ENCODE data around the gene EEF2.
A peak's percentile ranks its signal among the peaks of the same experiment; 100 is the strongest.
"Not testable (repeated sequence)": the region's sequence is repeated elsewhere in the genome, so short reads cannot be mapped to it uniquely, and the experiment has no call there.

EEF2 gene

GRCh38 chr19:3958836-3959765, 26.2 kb downstream of the EEF2 start:
- Histone ChIP-seq H3K27me3 (ENCODE audit: control insufficient read depth in 5 of 5, insufficient read depth in 4 of 5, low read length in 5 of 5) (no peaks in the 10 kb centered on the region), H3K4me3 (ENCODE audit: low read depth in 1 of 5, low read length in 5 of 5) (no peak overlapping the region)

GRCh38 chr19:3955688-3956087, 29.6 kb downstream of the EEF2 start:
- Histone ChIP-seq H3K27me3 (ENCODE audit: control insufficient read depth in 5 of 5, insufficient read depth in 4 of 5, low read length in 5 of 5) (peaks cover 0 to 6% (median 0%) of the 10 kb centered on the region in 5 donors), H3K9me3 (ENCODE audit: control insufficient read depth in 5 of 5, low read length in 5 of 5) (no peaks in the 10 kb centered on the region), H3K36me3 (ENCODE audit: control insufficient read depth in 5 of 5, insufficient read depth in 5 of 5, low read length in 5 of 5) (peaks cover 0 to 42% (median 36%) of the 10 kb centered on the region in 5 donors), H3K9ac (ENCODE audit: low read length in 5 of 5) (no peak overlapping the region), H3K27ac (ENCODE audit: low read depth, low read length) (no peak overlapping the region), H3K4me1 (ENCODE audit: control insufficient read depth in 5 of 5, insufficient read depth in 5 of 5, low read length in 5 of 5) (peaks cover 0 to 11% (median 3%) of the 10 kb centered on the region in 5 donors), H3K4me3 (ENCODE audit: low read depth in 1 of 5, low read length in 5 of 5) (no peak overlapping the region)

More at GRCh38 chr19:3958836-3959765, 26.2 kb downstream of the EEF2 start:
- H3K27ac ChIP-seq (ENCODE audit: low read depth, low read length): no peak overlapping the region
- H3K36me3 ChIP-seq (ENCODE audit: control insufficient read depth in 5 of 5, insufficient read depth in 5 of 5, low read length in 5 of 5): peaks cover 0 to 75% (median 67%) of the 10 kb centered on the region in 5 donors
- H3K9me3 ChIP-seq (ENCODE audit: control insufficient read depth in 5 of 5, low read length in 5 of 5): no peaks in the 10 kb centered on the region
- H3K4me1 ChIP-seq (ENCODE audit: control insufficient read depth in 5 of 5, insufficient read depth in 5 of 5, low read length in 5 of 5): no peaks in the 10 kb centered on the region
- no peak overlapping the region for H3K9ac ChIP-seq (ENCODE audit: low read length in 5 of 5)

GRCh38 chr19:3955276-3955675, 30.0 kb downstream of the EEF2 start:
- not testable (repeated sequence) for H3K9me3 ChIP-seq (ENCODE audit: control insufficient read depth in 5 of 5, low read length in 5 of 5); H3K27ac ChIP-seq (ENCODE audit: low read depth, low read length); H3K27me3 ChIP-seq (ENCODE audit: control insufficient read depth in 5 of 5, insufficient read depth in 4 of 5, low read length in 5 of 5); H3K9ac ChIP-seq (ENCODE audit: low read length in 5 of 5); H3K4me3 ChIP-seq (ENCODE audit: low read depth in 1 of 5, low read length in 5 of 5)
- Histone ChIP-seq H3K36me3 (ENCODE audit: control insufficient read depth in 5 of 5, insufficient read depth in 5 of 5, low read length in 5 of 5) (peaks cover 0 to 38% (median 32%) of the 10 kb centered on the region in 5 donors), H3K4me1 (ENCODE audit: control insufficient read depth in 5 of 5, insufficient read depth in 5 of 5, low read length in 5 of 5) (peaks cover 0 to 11% (median 3%) of the 10 kb centered on the region in 5 donors)

GRCh38 chr19:3954107-3954506, 31.2 kb downstream of the EEF2 start:
- Histone ChIP-seq H3K9ac (ENCODE audit: low read length in 5 of 5) (no peak overlapping the region), H3K27me3 (ENCODE audit: control insufficient read depth in 5 of 5, insufficient read depth in 4 of 5, low read length in 5 of 5) (peaks cover 0 to 18% (median 2%) of the 10 kb centered on the region in 5 donors), H3K27ac (ENCODE audit: low read depth, low read length) (no peak overlapping the region), H3K36me3 (ENCODE audit: control insufficient read depth in 5 of 5, insufficient read depth in 5 of 5, low read length in 5 of 5) (peaks cover 0 to 27% (median 21%) of the 10 kb centered on the region in 5 donors), H3K4me1 (ENCODE audit: control insufficient read depth in 5 of 5, insufficient read depth in 5 of 5, low read length in 5 of 5) (peaks cover 0 to 11% (median 3%) of the 10 kb centered on the region in 5 donors), H3K4me3 (ENCODE audit: low read depth in 1 of 5, low read length in 5 of 5) (no peak overlapping the region), H3K9me3 (ENCODE audit: control insufficient read depth in 5 of 5, low read length in 5 of 5) (no peaks in the 10 kb centered on the region)

- H3K27me3 ChIP-seq (ENCODE audit: control insufficient read depth in 5 of 5, insufficient read depth in 4 of 5, low read length in 5 of 5): peaks cover 0 to 19% (median 2%) of the 10 kb centered on the region in 5 donors
- not testable (repeated sequence) for H3K9ac ChIP-seq (ENCODE audit: low read length in 5 of 5); H3K4me3 ChIP-seq (ENCODE audit: low read depth in 1 of 5, low read length in 5 of 5); H3K9me3 ChIP-seq (ENCODE audit: control insufficient read depth in 5 of 5, low read length in 5 of 5); H3K27ac ChIP-seq (ENCODE audit: low read depth, low read length)
- H3K4me1 ChIP-seq (ENCODE audit: control insufficient read depth in 5 of 5, insufficient read depth in 5 of 5, low read length in 5 of 5): peaks cover 0 to 11% (median 3%) of the 10 kb centered on the region in 5 donors
- H3K36me3 ChIP-seq (ENCODE audit: control insufficient read depth in 5 of 5, insufficient read depth in 5 of 5, low read length in 5 of 5): peaks cover 0 to 14% (median 8%) of the 10 kb centered on the region in 5 donors
These were observed 32.4 kb downstream of the EEF2 start for GRCh38 chr19:3952755-3953276.

- peak overlapping the region in 1 of 5 donors; percentile 56 for H3K9ac ChIP-seq (ENCODE audit: low read length in 5 of 5)
These were observed 34.1 kb downstream of the EEF2 start for GRCh38 chr19:3950871-3951861.

GRCh38 chr19:3949997-3950859, 35.0 kb downstream of the EEF2 start:
- Histone ChIP-seq H3K36me3 (ENCODE audit: control insufficient read depth in 5 of 5, insufficient read depth in 5 of 5, low read length in 5 of 5) (no peaks in the 10 kb centered on the region), H3K27me3 (ENCODE audit: control insufficient read depth in 5 of 5, insufficient read depth in 4 of 5, low read length in 5 of 5) (peaks cover 0 to 19% (median 2%) of the 10 kb centered on the region in 5 donors), H3K4me3 (ENCODE audit: low read depth in 1 of 5, low read length in 5 of 5) (no peak overlapping the region), H3K9me3 (ENCODE audit: control insufficient read depth in 5 of 5, low read length in 5 of 5) (no peaks in the 10 kb centered on the region), H3K4me1 (ENCODE audit: control insufficient read depth in 5 of 5, insufficient read depth in 5 of 5, low read length in 5 of 5) (peaks cover 0 to 11% (median 3%) of the 10 kb centered on the region in 5 donors), H3K27ac (ENCODE audit: low read depth, low read length) (no peak overlapping the region), H3K9ac (ENCODE audit: low read length in 5 of 5) (no peak overlapping the region)

More at GRCh38 chr19:3950871-3951861, 34.1 kb downstream of the EEF2 start:
- Histone ChIP-seq H3K27ac (ENCODE audit: low read depth, low read length) (no peak overlapping the region), H3K4me1 (ENCODE audit: control insufficient read depth in 5 of 5, insufficient read depth in 5 of 5, low read length in 5 of 5) (peaks cover 0 to 11% (median 3%) of the 10 kb centered on the region in 5 donors), H3K36me3 (ENCODE audit: control insufficient read depth in 5 of 5, insufficient read depth in 5 of 5, low read length in 5 of 5) (peaks cover 0 to 6% (median 3%) of the 10 kb centered on the region in 5 donors), H3K9me3 (ENCODE audit: control insufficient read depth in 5 of 5, low read length in 5 of 5) (no peaks in the 10 kb centered on the region), H3K4me3 (ENCODE audit: low read depth in 1 of 5, low read length in 5 of 5) (peak overlapping the region in 3 of 5 donors; percentile 17 to 40 (median 38)), H3K27me3 (ENCODE audit: control insufficient read depth in 5 of 5, insufficient read depth in 4 of 5, low read length in 5 of 5) (peaks cover 0 to 19% (median 2%) of the 10 kb centered on the region in 5 donors)

GRCh38 chr19:3949294-3949693, 36.0 kb downstream of the EEF2 start:
- H3K4me1 ChIP-seq (ENCODE audit: control insufficient read depth in 5 of 5, insufficient read depth in 5 of 5, low read length in 5 of 5): peaks cover 0 to 11% (median 3%) of the 10 kb centered on the region in 5 donors

More at GRCh38 chr19:3949294-3949693, 36.0 kb downstream of the EEF2 start:
- Histone ChIP-seq H3K27me3 (ENCODE audit: control insufficient read depth in 5 of 5, insufficient read depth in 4 of 5, low read length in 5 of 5) (peaks cover 0 to 19% (median 2%) of the 10 kb centered on the region in 5 donors), H3K27ac (ENCODE audit: low read depth, low read length) (no peak overlapping the region), H3K9me3 (ENCODE audit: control insufficient read depth in 5 of 5, low read length in 5 of 5) (no peaks in the 10 kb centered on the region), H3K9ac (ENCODE audit: low read length in 5 of 5) (no peak overlapping the region), H3K4me3 (ENCODE audit: low read depth in 1 of 5, low read length in 5 of 5) (no peak overlapping the region), H3K36me3 (ENCODE audit: control insufficient read depth in 5 of 5, insufficient read depth in 5 of 5, low read length in 5 of 5) (no peaks in the 10 kb centered on the region)
